ENCODE measurements around the gene CHGA.

- TF ChIP-seq POLR2AphosphoS5 (IDR thresholded peaks at IDR 0.05; ENCODE audit: low read depth, low read length) (no peak), PAX5 (IDR thresholded peaks at IDR 0.05; ENCODE audit: insufficient read depth, low read length, severe bottlenecking) (no peak), POLR2A (IDR thresholded peaks at IDR 0.05; ENCODE audit: low read depth, low read length) (no peak), TAF1 (IDR thresholded peaks at IDR 0.05; ENCODE audit: low read depth, low read length) (no peak), SPI1 (IDR thresholded peaks at IDR 0.05; ENCODE audit: low read depth, low read length) (no peak), POU2F2 (IDR thresholded peaks at IDR 0.05; ENCODE audit: low read depth, low read length) (no peak)
These were observed 31.9 kb upstream of the CHGA start for GRCh38 chr14:92890830-92891588.
